Middle frontal gyrus (tissue), 1 donor: ENCODE measurements around the gene EPS8L3.
"Not testable (repeated sequence)": the region's sequence is repeated elsewhere in the genome, so short reads cannot be mapped to it uniquely, and the experiment has no call there.

Experiments used
- DNase-seq: peaks from one replicate; pipeline ENCODE4 v3.0.0-alpha.2; 2015; ENCODE audit warnings: low spot score; ENCODE audit errors: extremely low spot score

EPS8L3 gene, protein sequence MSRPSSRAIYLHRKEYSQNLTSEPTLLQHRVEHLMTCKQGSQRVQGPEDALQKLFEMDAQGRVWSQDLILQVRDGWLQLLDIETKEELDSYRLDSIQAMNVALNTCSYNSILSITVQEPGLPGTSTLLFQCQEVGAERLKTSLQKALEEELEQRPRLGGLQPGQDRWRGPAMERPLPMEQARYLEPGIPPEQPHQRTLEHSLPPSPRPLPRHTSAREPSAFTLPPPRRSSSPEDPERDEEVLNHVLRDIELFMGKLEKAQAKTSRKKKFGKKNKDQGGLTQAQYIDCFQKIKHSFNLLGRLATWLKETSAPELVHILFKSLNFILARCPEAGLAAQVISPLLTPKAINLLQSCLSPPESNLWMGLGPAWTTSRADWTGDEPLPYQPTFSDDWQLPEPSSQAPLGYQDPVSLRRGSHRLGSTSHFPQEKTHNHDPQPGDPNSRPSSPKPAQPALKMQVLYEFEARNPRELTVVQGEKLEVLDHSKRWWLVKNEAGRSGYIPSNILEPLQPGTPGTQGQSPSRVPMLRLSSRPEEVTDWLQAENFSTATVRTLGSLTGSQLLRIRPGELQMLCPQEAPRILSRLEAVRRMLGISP

DNA sequence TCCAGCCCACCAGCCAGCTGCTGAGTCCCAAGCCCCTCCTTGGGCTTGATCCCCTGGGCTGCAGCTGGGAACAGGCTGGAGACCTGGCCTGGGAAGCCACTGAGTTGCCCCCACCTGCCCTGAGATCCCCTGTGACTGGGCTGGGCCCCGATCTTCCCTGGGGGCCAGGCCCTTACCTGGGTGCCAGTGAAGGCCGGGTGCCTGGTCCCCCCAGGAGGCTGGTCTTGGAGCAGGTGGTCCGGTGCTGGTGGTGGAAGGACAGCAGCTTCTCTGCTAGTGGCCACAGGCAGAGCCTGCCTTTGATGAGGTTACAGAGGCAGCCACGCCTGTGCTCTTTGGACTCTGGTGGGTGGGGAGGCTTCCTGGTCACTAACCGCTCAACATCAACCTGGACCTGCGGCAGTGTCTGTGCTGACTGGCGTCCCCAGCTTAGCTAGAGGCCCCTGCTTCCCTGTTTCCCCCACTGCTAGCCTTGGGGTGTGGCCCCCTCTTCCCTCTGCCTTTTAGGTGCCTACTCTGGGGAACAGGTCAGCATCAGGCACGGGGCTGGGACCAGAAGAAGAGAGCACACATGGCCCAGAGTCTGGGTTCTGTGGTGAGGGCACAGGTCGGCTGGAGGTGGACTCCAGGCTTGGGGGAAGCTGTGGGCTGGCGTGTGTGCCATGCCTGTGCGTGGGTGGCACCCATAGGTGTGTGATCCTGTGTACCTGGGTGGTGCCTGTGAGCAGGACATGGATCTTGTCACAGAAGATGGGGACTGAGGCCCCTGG lies at the start of gene EPS8L3:
Gene EPS8L3 (minus strand): TSS at position 278 of the 770 bp plus-strand sequence. CDS start 2,174 bp downstream, outside the sequence.
- no peak for DNase-seq

DNA sequence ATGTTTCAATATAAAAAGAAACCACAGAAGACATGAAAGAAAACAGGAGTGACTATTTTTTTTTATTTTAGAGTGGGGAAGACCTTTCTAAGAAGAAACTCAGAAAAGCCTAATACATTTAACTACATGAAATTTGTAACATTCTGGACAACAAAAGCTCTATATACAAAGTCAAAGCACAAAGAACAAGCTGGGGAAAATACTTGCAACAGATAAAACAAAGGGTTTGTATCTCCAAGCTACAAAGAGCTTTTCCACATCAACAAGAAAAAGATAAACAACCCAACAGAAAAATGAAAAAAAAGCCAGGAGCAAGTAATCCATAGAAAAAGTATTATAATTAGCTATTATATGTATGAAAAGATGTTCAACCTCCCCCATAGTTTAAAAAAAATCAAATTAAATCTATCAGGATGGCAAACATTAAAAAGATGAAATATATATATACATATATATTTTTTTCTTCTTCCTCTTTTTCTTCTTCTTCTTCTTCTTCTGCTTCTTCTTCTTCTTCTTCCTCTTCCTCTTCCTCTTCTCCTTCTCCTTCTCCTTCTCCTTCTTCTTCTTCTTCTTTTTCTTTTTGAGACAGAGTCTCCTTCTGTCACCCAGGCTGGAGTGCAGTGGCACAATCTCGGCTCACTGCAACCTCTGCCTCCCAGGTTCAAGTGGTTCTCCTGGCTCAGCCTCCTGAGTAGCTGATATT lies 49.1 kb upstream of the EPS8L3 start:
- DNase-seq: no peak

DNA sequence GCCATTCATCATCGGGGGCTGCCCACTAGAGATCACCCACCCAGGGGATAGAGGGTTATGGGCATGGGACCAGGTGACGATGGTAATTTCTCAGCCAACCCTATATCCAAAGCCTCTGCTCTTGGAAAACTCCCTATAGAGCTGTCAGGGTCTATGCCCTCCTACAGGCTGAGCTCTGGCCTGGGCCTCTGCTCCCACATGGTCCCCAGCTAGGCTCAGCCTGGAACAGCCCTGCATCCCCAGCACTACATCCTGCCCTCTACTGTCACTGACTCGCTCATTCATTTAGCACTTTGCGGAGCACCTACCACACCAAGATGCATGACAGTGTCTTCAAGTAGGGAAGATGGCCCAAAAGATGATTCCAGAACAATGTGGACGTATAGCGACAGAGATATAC lies 45.0 kb upstream of the EPS8L3 start:
- DNase-seq: no peak

DNA sequence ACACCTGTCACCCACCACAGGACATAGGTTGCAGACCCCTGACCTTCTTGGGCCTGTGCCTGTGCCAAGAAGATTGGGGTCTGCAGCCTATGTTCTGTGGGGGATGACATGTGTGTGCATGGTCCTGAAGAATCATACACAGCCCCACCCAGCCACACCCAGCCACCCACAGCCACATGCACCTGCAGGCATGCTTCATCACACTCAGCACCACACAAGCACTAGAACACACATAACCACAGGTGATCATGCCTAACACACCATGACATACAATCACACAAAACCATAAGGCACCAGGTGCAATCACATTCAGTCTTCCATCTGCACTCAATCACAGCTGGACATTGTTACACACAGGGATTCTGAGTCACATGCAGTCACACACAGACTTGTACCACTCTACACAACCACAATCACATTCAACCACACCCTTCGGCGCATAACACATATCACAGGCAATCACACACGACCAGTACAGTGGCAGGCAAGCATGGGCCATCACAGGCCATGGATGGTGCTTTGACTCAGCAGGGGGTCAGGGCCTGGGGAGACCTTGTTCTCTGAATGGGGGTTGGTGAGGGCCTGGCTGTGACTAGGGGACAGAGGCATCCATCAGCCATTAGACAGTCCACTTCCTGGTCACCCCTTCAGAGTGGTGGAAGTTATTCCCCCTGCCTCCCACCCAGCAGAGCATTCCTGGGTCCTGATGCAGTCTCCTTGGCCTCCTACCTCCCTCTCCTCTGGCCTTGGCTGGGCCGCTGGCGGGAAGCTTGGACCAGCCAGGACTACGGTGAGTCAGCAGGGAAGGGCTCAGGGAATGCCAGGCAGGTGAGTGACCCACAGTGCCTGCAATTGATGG lies 44.3 kb upstream of the EPS8L3 start:
- no peak for DNase-seq

DNA sequence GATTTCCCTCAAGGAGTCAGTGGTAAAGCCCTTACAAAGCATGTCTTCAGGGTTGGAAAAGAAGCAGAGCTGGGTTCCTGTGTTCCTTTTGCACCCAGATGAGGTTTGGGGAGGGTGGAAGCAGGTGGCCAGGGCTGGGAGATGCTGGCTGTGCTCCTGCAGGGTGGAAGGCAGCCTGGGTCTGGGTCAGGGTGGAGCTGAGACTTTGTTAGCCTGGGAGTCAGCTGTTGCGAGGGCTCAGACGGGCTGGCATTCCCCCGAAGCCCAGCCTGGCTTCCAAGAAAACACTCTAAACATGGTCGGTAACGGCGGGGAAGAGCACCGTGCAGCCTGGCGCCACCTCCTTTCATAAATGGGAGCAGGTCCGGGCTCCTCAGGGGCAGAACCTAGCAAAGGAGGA lies 43.7 kb upstream of the EPS8L3 start:
- no peak for DNase-seq

DNA sequence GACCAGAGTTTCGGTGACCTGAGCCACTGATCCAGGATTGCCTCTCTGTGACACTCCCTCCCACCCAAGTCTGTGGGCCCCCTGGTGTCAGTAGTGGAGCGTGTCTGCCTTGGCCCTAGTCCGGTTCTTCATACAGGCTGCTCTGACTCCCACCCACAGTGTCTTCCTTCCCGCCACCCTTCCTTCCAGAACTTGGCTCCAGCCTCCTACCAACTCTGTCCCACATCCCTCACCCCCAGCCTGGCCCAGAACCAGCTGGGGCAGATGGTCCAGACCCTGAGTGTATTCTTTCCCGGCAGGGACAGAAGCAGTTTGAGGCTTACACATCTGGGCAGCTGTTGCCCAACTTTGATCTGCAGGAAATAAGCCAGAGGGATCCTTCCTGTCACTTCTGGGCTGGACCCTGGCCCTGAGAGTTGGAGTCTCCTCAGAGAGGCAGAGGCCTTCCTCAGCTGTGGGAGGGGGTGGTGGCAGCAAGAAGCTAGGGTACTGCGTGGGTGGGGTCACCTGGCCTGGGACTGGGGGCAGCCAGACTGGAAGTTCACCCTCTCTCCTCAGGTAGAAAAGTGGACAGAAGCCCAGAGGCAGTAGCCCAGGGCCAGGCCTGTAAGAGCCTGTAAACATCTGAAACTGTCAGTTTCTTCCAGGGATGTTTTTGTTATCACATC lies 43.1 kb upstream of the EPS8L3 start:
- DNase-seq: no peak

DNA sequence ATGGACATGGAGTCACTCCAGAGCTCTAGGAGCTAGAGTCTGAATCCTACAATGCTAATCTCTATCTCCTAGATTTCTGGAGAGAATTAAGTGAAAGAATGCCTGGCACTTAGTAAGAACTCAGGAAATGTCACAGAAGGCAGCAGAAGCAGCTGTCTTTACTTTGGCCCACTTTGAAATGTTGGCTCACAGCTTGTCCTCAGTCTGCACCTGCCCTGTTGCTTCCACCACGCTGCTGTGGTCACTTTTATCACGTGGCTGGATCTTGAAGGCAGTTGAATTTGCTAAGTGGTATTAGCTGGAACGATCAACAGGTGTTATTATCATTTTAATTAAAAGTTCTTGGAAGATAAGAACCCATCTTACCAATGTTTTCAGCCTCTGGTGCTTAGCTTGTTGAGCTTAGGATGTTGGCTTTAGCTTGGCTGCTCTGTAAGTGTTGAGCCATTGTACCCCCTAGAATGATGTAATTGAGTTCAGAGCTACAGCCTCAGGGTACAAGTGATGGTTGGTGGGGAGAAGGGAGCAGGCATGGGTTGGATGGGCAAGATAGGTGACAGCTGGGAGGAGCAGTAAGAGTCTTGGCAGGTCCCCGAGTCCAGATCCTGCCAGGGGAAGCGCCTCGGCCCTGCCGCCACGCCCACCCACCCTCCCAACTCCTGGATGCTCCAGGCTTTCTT lies 41.9 kb upstream of the EPS8L3 start:
- no peak for DNase-seq

DNA sequence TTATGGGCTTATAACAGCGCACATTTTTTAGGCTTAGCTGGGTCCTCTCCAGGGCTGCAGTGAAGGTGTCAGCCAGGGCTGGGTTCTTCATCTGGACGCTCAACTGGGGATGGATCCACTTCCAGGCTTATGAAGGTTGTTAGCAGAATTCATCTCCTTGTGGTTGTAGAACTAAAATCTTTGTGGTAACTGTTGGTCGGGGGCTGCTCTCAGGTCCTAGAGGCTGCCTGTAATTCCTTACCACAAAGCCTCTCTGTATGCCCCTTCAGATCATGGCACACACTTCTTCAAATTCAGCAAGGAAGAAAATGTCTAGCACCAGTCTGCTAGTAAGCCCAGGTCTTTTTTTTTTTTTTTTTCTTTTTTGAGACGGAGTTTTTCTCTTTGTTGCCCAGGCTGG lies 40.9 kb upstream of the EPS8L3 start:
- DNase-seq: no peak

DNA sequence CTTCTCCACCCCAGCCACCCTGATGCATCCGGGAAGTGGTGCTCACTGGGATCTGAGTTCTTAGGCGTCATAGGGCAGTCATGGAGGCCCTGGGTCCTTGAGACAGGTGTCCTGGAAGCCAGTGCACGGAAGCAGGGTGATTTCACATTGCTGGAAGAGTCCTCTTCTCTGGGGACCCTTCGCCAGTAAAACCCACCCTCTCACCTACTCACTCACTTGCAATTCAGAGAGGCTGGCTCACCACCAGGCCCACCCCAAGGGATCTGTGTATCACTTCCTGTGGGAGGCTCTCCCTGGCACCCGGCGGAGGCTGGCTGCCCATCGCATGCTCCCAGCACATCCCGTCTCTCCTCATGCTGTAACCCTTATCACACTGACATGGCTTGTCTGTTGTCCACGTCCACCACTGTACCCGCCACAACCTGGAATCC lies 40.2 kb upstream of the EPS8L3 start:
- no peak for DNase-seq

DNA sequence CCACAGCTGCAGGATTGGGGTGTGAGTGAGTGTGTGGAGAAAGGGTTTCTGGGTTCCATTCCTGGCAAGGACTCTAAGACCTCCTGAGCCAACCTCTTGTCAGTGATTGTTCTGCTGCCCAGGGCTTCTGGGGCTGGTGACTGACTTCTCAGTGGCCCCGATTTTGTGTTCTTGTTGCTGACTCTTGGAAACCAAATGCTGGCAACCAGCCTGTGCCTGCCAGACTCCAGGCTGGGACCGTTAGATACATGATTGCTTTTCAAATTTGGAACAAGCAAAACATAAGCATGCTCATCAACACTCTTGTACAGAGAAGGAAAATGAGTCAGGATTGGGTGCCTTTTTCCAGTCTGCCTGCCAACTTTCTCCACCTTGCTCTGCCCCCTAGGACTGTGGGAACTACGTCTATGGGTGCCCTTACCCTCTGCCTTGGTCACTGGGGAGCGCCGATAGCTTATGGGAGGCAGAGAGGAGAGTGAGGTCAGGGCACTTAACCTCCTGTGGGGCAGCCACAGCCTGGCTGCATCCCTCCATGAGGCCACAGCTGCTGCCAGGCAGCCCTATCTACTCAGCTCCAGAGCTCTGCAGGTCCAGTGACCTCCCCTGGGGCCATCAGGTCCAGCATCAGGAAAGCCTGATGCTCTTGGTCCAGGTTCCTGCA lies 39.3 kb upstream of the EPS8L3 start:
- no peak for DNase-seq

DNA sequence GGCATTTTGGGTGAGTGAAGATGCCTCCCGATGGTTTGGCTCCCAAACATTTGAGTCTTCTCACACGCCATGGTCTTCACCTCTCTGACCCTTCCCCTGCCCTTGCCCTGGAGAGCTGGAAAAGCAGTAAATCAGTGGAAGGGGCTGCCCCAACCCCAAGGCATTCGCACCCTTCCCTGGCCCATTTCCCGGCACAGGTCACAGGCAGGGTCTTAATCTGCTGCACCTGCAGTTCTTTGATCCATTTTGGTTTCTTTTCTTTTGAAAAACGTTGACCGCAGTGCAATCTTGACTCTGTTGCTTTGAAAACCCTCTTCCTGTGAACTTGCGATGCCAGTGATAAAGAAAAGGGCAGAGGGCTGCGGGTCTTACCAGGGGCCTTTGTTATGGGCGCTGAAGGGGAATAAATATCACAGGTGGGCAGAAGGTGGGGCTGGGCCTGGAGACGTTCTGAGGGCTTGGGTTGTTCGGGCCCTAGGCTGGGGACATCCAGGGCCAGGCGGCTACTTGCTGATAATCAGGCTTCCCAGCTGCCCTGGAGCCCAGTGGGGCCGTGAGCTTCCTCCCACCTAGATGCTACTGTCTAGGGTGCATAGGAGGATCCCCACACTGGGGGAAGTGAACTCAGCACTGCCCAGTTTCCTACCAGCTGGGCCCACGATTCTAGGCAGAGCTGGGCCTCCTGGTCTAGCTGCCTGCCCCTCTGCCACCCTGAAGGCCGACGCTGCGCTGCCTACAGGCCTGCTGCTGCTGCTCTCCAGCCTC lies 38.6 kb upstream of the EPS8L3 start:
- DNase-seq: no peak

DNA sequence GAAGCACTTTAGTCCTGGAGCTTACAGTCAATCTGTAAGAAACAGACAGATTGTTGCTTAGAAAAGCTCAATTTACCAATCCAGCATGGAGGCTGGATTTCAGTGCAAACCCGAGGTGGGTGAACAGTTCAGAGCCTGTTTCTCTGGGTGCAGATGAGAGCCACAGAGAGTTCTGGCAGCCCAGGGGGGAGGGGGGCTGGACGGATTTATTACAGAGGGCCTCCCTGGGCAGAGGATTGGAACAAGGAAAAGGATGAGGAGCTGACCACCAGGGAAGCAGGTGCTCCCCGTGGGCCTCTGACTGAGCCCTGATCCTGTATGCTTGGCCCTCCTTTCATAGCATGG lies 38.0 kb upstream of the EPS8L3 start:
- DNase-seq: no peak

DNA sequence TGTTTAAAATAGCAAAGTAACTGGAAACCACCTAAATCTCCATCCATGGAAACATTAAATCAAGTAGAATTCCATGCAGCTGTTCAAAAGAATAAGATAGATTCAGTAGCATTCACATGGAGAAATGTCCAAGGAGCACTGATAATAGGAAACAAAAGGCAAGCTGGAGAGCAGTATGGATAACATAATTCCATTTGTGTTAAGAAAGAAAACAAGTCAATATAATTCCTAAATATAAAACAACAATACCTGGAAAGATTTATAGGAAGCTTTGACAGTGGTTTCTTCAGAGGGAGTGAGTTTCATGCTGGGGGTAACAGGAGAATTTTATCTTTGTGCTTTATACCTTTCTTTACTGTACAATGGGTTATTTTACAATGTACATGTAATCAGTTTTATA lies 36.6 kb upstream of the EPS8L3 start:
- no peak for DNase-seq

DNA sequence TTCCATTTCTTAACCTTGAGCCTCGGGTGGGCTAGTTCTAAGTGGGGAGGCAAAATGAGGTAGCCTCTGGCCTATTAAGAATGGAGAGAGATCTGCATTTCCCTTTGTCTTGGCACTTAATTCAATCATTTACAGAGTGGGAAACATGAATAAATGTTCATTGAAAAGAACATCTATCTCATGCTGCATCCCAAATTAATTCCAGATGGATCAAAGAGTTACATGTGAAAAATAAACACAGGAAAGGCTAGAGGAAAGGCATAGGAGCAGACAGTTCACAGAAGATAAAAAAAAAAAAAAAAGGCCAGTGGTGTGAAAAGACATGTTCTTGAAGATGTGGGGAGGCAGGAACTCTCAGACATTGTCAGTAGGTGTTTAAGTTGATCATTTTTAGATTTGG lies 35.7 kb upstream of the EPS8L3 start:
- DNase-seq: no peak

DNA sequence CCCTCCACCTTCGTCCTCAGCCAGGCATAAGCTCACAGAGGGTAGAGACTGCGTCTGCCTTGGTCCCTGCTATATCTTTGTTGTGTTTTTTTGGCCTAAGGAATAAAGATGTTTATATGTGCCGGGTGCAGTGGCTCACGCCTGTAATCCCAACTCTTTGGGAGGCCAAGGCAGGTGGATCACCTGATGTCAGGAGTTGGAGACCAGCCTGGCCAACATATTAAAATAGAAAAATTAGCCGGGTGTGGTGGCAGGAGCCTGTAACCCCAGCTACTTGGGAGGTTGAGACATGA lies 33.5 kb upstream of the EPS8L3 start:
- not testable (repeated sequence) for DNase-seq

DNA sequence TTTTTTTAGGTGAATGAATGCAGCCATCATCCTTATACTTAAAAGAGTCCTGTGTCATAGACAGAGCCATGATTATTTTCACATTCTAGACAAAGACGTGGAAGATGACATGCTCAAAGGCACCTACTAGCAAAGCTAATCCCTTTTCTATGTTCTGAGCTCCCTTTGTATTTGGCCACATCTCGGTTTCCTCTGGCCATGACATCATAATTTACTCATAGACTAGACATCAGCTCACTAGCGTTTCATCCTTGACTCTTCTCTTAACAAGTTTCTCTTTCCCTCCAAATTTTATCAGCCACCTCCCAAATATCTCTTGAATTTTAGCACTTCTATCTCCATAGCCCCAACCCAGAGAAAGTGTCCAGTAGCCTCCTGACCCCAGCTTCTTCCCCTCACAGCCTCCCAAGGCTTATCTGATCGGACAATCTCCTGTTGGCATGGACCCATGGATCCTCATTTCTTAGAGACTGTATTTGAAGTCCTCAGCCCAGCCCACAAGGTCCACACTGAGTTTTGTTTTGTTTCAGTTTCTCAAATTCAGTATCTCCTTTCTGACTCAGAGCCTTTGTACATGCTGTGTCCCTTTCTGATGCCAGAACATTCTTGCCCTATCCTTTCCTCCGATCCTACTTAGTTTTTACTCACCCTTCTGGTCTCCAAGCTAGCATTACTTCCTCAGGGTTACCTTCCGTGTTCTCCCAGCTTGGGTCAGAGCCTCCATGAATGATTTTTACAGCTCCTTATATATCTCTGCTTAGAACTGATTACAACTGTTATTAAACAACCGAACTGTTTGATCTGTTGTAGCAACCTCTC lies 33.0 kb upstream of the EPS8L3 start:
- no peak for DNase-seq

DNA sequence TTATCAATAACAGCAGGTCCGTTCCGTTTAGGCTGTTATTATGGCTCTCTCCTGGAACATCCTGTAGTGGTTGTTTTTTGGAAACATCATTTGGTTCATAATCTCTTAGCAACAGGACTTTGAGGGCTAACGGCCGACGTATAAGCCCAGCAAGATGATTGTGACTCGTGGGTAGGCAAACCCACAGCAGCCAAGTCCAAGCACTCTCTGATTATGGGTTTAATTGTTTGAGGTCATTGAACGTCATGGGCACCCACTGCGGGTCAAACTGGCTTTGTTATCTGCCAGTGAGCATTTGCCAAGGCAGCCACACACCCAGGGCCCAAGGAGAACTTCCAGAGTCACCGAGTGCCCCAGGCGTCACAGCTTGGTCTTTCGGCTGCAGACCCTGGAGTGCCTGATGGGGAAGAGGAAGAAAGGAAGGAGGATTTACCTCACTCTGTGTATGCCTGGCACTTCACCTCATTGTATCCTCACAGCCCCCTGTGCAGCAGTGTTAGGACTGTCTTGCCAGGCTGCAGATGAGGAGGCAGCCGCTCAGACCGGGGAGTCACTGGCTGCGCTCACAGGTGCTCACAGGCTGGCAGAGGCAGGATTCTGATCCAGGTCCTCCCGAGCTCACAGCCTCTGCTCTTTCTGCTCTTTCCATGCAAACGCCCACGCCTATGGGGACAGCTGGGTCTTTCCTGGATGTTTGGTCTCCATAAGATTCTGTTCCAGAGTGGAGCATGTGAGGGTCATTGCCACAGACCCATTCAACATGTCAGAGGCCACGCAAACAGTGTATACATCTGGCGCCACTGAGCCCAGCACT lies 30.8 kb upstream of the EPS8L3 start:
- DNase-seq: no peak
